SKM-1 (cell line): ENCODE data around the gene YIF1B.
"Not testable (repeated sequence)": the region's sequence is repeated elsewhere in the genome, so short reads cannot be mapped to it uniquely, and the experiment has no call there.

Source experiments
- DNase-seq: peaks from one replicate; lab custom pipeline; 2025; ENCODE audit not compliant: unreplicated experiment; lab: John Stamatoyannopoulos, UW

YIF1B gene, protein sequence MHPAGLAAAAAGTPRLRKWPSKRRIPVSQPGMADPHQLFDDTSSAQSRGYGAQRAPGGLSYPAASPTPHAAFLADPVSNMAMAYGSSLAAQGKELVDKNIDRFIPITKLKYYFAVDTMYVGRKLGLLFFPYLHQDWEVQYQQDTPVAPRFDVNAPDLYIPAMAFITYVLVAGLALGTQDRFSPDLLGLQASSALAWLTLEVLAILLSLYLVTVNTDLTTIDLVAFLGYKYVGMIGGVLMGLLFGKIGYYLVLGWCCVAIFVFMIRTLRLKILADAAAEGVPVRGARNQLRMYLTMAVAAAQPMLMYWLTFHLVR

DNA sequence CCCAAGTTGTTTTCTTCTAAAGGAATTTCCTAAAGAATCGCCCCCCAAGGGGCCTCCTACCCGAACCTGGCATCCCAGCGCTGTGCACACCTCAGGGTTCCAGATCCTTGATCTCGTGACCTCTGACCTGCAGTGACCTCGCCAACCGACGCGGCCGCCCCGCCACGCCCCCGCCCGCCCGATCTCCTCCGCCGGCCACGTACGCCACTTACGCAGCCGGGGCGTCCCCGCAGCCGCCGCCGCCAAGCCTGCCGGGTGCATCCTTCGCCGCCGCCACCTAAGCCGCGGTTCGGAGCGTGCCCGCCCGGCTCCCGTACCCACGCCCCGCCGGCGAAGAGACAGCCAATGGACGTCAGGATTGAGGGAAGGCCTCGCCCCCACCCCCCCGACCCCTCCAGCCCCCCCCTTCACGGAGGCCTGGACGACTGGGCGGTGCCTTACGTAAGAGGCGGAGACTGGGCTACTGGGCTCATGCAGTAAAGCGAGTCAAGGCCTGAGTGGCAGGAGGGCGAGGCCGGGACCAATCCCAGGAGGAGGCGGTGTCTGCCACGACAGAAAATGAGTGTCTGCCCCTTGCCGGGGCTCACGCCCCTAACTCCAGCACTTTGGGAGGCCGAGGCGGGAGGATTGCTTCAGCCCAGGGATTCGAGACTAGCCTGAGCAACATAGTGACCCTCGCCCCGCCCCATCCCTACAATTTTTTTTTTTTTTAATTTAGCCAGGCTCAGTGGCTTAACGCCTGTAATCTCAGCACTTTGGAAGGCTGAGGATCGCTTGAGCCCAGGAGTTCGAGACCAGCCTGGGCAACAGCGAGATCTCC lies at the start of gene YIF1B:
YIF1B (minus strand) TSS at position 291 of the 820 bp plus-strand sequence; CDS start at position 261, 30 bp downstream.
- DNase-seq: peak; percentile 93

DNA sequence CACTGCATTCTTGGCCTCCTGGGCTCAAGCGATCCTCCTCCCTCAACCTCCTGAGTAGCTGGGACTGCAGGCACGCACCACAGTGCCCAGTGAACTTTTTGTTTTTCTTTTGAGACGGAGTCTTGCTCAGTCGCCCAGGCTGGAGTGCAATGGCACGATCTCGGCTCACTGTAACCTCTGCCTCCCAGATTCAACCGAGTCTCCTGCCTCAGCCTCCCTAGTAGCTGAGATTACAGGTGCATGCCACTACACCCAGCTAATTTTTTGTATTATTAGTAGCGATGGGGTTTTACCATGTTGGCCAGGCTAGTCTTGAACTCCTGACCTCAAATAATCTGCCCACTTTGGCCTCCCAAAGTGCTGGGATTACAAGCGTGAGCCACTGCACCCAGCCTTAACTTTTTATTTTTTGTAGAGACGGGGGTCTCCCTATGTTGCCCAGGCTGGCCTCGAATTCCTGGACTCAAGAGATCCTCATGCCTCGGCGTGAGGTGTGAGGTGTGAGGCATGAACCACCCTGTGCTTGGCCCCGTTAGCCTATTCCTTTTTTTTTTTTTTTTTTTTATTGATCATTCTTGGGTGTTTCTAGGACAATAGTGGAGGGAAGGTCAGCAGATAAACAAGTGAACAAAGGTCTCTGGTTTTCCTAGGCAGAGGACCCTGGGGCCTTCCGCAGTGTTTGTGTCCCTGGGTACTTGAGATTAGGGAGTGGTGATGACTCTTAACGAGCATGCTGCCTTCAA lies 47.4 kb upstream of the YIF1B start:
- not testable (repeated sequence) for DNase-seq

GRCh38 chr19:38362076-38362945 lies 46.6 kb upstream of the YIF1B start:
- DNase-seq: no peak

DNA sequence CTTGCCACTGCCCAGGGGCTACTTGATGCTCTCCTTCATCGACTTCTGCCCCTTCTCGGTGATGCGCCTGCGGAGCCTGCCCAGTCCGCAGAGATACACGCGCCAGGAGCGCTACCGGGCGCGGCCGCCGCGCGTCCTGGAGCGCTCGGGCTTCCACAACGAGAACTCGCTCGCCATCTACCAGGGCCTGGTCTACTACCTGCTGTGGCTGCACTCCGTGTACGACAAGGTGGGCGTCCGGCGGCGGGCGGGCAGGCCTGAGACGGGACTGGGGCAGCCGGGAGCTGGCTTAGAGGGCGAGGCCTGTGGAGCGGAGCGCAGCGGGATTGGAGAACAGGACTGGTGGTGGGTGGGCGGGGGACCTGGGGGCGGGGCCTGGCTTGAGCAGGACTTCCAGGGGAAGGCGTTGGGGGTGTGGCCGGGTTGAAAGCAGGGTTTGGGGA lies 45.9 kb upstream of the YIF1B start:
- DNase-seq: no peak

DNA sequence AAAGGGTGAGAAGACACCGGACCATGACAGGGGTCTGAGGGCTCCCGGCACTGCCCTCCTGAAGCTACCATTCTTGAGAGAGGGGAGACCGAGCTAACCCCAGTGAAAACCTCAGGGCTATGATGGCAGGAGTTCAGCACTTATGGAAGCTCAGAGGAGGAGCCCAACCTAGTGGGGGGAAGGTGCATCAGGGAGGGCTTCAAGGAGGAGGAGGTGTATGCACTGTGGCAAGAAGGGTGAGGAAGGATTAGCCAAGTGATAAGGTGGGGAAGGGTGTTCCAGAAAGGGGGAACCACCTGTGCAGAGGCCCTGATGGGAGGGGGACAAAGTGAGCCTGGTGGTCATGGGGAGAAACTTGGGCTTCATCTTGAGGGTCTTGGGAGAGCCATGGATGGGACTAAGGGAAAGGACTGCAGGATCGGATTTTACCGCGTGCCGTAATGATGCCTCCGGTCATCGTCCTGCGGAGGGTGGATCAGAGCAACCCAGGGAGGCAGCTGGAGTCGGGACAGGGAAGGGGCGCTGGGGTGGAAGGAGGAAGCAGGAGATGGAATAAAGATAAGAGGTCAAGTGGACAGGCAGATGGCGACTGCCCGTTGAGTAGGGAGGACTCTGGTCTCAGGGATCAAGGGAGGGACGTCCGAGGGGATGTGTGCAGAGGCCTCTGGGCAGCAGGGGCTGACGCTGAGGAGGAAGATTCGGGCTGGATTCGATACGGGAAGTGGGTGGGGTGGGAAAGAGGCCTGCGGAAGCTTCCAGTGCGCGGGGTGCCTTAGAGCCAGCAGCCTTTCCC lies 45.3 kb upstream of the YIF1B start:
- no peak for DNase-seq

DNA sequence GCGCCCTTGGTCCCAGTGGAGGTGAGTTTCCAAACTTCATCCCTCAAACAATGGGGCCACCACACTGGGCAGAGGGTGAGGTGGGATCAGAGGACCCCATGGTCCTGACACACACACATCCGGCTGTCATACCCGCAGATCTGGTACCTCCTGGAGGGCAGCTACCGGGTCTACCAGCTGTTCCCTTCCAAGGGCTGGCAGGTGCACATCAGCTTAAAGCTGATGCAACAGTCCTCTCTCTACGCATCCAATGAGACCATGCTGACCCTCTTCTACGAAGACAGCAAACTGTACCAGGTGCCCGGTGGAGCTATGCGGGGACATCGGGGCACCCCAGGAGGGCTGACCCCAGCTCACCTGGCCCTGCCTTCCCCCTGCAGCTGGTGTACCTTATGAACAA lies 44.6 kb upstream of the YIF1B start:
- DNase-seq: no peak

DNA sequence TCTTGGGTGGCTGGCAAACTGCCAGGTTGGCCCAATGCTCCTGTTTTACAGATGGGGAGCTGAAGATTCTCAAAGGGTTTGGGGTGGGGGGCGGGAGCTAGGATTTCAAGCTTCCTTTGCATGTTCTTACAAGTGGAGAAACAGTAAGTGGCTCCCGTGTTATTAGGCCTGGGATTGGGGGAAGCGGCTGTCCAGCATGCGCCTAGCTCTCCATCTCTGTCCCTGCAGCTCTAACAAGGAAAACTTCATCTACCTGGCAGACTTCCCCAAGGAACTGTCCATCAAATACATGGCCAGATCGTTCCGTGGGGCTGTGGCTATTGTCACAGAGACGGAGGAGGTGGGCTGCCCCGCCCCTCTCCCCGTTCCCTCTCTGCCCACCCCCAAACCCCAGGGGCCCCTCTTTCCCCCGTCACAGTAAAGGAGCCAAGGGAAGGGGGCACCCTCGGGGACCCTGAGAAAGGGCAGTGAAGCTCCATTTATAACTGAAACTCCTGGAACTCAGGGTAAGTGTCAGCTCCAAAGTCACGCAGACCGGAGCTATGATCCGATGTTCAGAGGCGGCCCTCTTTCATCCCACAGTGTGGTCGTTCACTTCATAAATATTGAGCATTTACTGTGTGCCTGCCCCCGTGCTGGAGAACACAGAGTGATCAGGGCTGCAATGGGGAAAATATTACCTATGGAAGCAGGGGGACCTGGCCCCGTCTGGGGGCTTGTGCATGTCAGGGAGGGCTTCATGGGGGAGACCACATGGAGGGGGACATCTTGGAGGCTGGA lies 43.7 kb upstream of the YIF1B start:
- DNase-seq: no peak

GRCh38 chr19:38358071-38358470 lies 42.3 kb upstream of the YIF1B start:
- no peak for DNase-seq

- no peak for DNase-seq
Observed at GRCh38 chr19:38355728-38356725, 40.3 kb upstream of the YIF1B start.

DNA sequence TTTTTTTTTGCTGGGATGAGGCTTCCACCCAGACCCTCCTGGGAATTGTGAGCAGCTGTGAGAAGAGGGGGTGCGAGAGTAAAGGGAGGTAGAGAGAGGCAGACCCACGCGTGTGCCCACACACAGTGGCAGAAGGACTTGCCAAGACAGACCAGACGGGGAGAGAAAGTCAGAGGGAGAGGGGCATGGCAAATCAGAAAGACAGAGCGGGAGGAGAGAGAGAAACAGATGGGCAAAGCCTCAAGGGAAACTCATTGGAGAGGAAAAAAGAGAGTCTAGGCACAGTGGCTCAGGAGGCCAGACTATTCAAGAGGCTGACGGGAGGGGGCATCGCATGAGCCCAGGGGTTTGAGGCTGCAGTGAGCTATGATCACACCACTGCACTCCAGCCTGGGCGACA lies 36.9 kb upstream of the YIF1B start:
- no peak for DNase-seq

DNA sequence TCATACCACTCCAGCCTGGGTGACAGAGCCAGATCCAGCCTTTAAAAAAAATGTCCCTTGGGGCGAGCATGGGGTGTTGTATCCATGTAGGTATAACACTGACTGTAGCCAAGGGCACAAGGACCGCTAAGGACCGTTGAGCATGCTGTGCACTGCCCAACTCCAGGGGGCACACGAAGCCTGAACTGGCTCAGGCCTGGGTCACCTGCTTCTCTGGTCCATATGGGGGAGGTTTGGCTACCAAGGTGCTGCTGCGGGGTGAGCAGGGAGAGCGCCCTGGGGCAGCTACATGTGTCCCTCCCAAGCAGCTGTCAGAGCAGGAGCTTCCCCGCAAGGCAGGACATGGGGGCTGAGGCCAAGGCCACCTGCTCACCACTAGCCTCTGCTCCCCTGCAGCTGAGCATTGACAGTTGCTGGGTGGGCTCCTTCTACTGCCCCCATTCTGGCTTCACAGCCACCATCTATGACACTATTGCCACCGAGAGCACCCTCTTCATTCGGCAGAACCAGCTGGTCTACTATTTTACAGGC lies 36.2 kb upstream of the YIF1B start:
- no peak for DNase-seq

DNA sequence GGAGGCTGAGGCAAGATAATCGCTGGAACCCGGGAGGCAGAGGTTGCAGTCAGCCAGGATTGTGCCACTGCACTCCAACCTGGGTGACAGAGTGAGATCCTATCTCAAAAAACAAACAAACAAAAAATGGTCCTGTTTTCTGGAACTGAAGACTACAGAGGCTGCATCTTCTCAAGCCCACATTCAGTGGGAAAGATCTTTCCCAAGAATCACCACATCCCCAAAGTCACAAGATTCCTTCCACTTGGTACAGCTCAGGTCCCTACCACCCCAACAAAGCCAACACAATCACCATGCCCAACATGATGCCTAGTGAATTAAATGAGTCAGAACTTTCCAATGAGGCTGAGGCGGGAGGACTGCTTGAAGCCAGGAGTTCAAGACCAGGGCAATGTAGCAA lies 35.1 kb upstream of the YIF1B start:
- DNase-seq: no peak

- DNase-seq: no peak
Observed at GRCh38 chr19:38346837-38347236, 31.1 kb upstream of the YIF1B start.

DNA sequence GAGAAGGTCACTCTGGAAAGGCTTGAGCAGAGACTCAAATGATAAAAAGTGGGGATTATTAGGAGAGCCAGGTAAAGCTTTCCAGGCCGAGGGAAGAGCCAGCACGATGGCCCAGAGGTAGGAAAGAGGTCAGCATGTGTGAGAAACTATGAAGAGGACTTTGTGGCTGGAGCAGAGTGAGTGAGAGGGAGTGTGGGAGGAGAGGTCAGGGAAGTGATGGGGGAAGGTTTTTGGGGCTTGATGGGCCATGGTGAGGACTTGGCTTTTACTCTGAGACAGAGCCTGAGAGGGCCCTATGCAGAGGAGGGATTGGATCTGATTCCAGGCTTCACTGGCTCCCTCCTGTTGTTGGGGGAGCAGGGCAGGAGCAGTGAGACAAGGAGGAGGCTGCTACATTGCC lies 25.2 kb upstream of the YIF1B start:
- DNase-seq: no peak

DNA sequence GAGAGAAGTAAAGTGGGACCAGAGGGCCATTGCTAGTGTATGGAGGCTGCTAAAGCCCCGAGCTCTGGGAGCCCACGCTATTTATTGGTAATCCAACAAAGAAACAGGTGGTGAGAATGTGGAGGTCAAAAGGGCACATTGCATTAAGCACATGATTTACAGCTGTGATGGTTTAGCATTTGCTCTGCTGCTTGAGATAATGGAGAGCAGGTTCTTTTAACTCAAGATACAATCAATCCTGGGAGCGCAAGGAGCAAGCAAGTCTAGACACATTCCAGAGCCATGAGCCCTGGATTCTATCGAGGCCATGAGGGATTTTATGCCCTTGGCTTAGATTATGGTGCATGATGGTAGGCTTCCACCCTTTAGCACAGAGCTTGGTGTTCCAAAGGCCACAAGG lies 23.3 kb upstream of the YIF1B start:
- DNase-seq: not testable (repeated sequence)

- no peak for DNase-seq
Observed at GRCh38 chr19:38337360-38337653, 21.6 kb upstream of the YIF1B start.

GRCh38 chr19:38336638-38337359 lies 21.1 kb upstream of the YIF1B start:
- DNase-seq: peak; percentile 90
